H1 (cell line): ENCODE data around the gene ZMYM3. TPM values are rescaled to one million over a fixed set of nuclear protein-coding genes. Genes with fewer than 3 reads are reported as not detected.

Source experiments
- CTCF ChIA-PET: fragments of 300-600 bp; sonication (Branson Sonifier 250); formaldehyde crosslinking; loops from one replicate; lab custom pipeline; 2021; ENCODE audit not compliant: partially characterized antibody; lab: Charles Lee
- POLR2A ChIA-PET: fragments of 300-600 bp; sonication (Branson Sonifier 250); formaldehyde crosslinking; loops from one replicate; lab custom pipeline; 2021; ENCODE audit warnings: inconsistent platforms; ENCODE audit not compliant: partially characterized antibody; lab: Charles Lee
- DNase-seq, 2 experiments: peaks; one replicate each; pipeline versions ENCODE4 v3.0.0 to v3.0.0-alpha.2; 2010 to 2022; ENCODE audit warnings: low spot score in 2 of 2, low read depth in 1 of 2, mixed read lengths in 1 of 2
- FAIRE-seq: peaks from 2 replicates; lab custom pipeline; 2011; peaks lifted over from hg19 to GRCh38; lab: Jason Lieb, UNC
- H2AFZ ChIP-seq: 2 replicates; pipeline ENCODE4 v1.8.1; 2012; ENCODE audit warnings: low read length, inconsistent platforms
- H2AK5ac ChIP-seq: 2 replicates; pipeline ENCODE4 v1.6.1; 2013; ENCODE audit warnings: low read depth, low read length
- H2BK120ac ChIP-seq: replicated peaks from 2 replicates; pipeline ENCODE3; 2013; ENCODE audit warnings: low read depth, low read length, inconsistent platforms
- H2BK12ac ChIP-seq: 2 replicates; pipeline ENCODE4 v1.6.1; 2013; ENCODE audit warnings: low read depth, low read length
- H2BK15ac ChIP-seq: 2 replicates; pipeline ENCODE4 v1.6.1; 2013; ENCODE audit warnings: low read length
- H2BK20ac ChIP-seq: 2 replicates; pipeline ENCODE4 v1.6.1; 2013; ENCODE audit warnings: low read length
- H2BK5ac ChIP-seq: 2 replicates; pipeline ENCODE4 v1.6.1; 2013; ENCODE audit warnings: low read depth, low read length
- H3K14ac ChIP-seq: 2 replicates; pipeline ENCODE4 v1.6.1; 2013; ENCODE audit warnings: inconsistent platforms; ENCODE audit not compliant: insufficient read length
- H3K18ac ChIP-seq: 2 replicates; pipeline ENCODE4 v1.6.1; 2013; ENCODE audit warnings: low read length; ENCODE audit errors: extremely low read depth
- H3K23ac ChIP-seq: 2 replicates; pipeline ENCODE4 v1.6.1; 2013; ENCODE audit warnings: inconsistent platforms; ENCODE audit not compliant: insufficient read length
- H3K23me2 ChIP-seq: 2 replicates; pipeline ENCODE4 v1.6.1; 2013; ENCODE audit warnings: low read depth, low read length
- H3K27ac ChIP-seq: 2 replicates; pipeline ENCODE4 v1.6.1; 2011; ENCODE audit warnings: low read depth, low read length, inconsistent platforms
- H3K27me3 ChIP-seq, 4 experiments: replicated peaks in 1 of 4; 1 replicate in 1 of 4; 2 replicates in 3 of 4; pipeline versions ENCODE4 v1.6.1 to v1.8.1; 2011 to 2013; ENCODE audit warnings: low read length in 3 of 4, mild to moderate bottlenecking in 3 of 4, inconsistent platforms in 2 of 4, mixed read lengths in 2 of 4, moderate library complexity in 1 of 4; ENCODE audit not compliant: control insufficient read depth in 3 of 4, insufficient read depth in 3 of 4; ENCODE audit errors: extremely low read depth in 1 of 4
- H3K36me3 ChIP-seq, 4 experiments: 2 replicates each; pipeline versions ENCODE4 v1.6.1 to v1.8.1; 2011 to 2013; ENCODE audit warnings: mild to moderate bottlenecking in 4 of 4, low read length in 3 of 4, moderate library complexity in 2 of 4, control low read depth in 1 of 4, inconsistent platforms in 1 of 4; ENCODE audit not compliant: insufficient read depth in 4 of 4, control insufficient read depth in 2 of 4
- H3K4ac ChIP-seq: replicated peaks from 2 replicates; pipeline ENCODE3; 2013; ENCODE audit warnings: low read length, low read depth, mixed read lengths, inconsistent platforms; ENCODE audit not compliant: insufficient read length
- H3K4me1 ChIP-seq, 4 experiments: replicated peaks in 1 of 4; 1 replicate in 1 of 4; 2 replicates in 3 of 4; pipeline versions ENCODE4 v1.6.1 to v1.8.1; 2011 to 2013; ENCODE audit warnings: low read length in 3 of 4, inconsistent platforms in 2 of 4, mixed read lengths in 1 of 4; ENCODE audit not compliant: insufficient read depth in 4 of 4, control insufficient read depth in 3 of 4
- H3K4me2 ChIP-seq, 2 experiments: 2 replicates each; pipeline versions ENCODE4 v1.6.1 to v1.8.1; 2011 to 2013; ENCODE audit warnings: low read depth in 2 of 2, low read length in 2 of 2, control low read depth in 1 of 2, inconsistent platforms in 1 of 2, mild to moderate bottlenecking in 1 of 2; ENCODE audit not compliant: insufficient read depth in 1 of 2
- H3K4me3 ChIP-seq, 4 experiments: fragments of 200-600, 300-600 bp in 1 of 4; sonication (generic), shearing (Covaris generic), sonication (Bioruptor Twin) in 1 of 4; 2 replicates each; pipeline versions ENCODE4 v1.5.1 to v1.8.1; 2011 to 2016; ENCODE audit warnings: low read length in 4 of 4, low read depth in 3 of 4, control low read depth in 2 of 4, inconsistent platforms in 2 of 4, mild to moderate bottlenecking in 2 of 4, mixed read lengths in 1 of 4, moderate library complexity in 1 of 4; ENCODE audit not compliant: insufficient read depth in 2 of 4; ENCODE audit errors: extremely low read depth in 1 of 4
- H3K56ac ChIP-seq: replicated peaks from 2 replicates; pipeline ENCODE3; 2013; ENCODE audit warnings: low read depth, mild to moderate bottlenecking, mixed read lengths, low read length, inconsistent platforms; ENCODE audit not compliant: insufficient read length
- H3K79me1 ChIP-seq: 2 replicates; pipeline ENCODE4 v1.6.1; 2013; ENCODE audit warnings: low read depth, low read length, control low read depth
- H3K79me2 ChIP-seq, 2 experiments: 2 replicates each; pipeline versions ENCODE4 v1.6.1 to v1.8.1; 2012 to 2013; ENCODE audit warnings: low read length in 2 of 2, mild to moderate bottlenecking in 2 of 2, inconsistent platforms in 1 of 2; ENCODE audit not compliant: insufficient read depth in 2 of 2, control insufficient read depth in 1 of 2
- H3K9ac ChIP-seq, 4 experiments: replicated peaks in 1 of 4; 1 replicate in 1 of 4; 2 replicates in 3 of 4; pipeline versions ENCODE4 v1.6.1 to v1.8.1; 2011 to 2013; ENCODE audit warnings: low read depth in 3 of 4, low read length in 3 of 4, control low read depth in 2 of 4, mild to moderate bottlenecking in 2 of 4, moderate library complexity in 2 of 4, inconsistent platforms in 1 of 4; ENCODE audit errors: extremely low read depth in 1 of 4
- H3K9me3 ChIP-seq, 2 experiments: 2 replicates each; pipeline versions ENCODE4 v1.6.1 to v1.8.1; 2012 to 2013; ENCODE audit warnings: mild to moderate bottlenecking in 2 of 2, moderate library complexity in 2 of 2, control low read depth in 1 of 2, inconsistent platforms in 1 of 2, low read depth in 1 of 2, low read length in 1 of 2, mixed read lengths in 1 of 2; ENCODE audit not compliant: insufficient read depth in 2 of 2
- H4K20me1 ChIP-seq, 2 experiments: replicated peaks in 1 of 2; 2 replicates each; pipeline versions ENCODE3 to v1.8.1; 2011 to 2013; ENCODE audit warnings: inconsistent platforms in 2 of 2, low read length in 2 of 2, mild to moderate bottlenecking in 1 of 2; ENCODE audit not compliant: insufficient read depth in 2 of 2, control insufficient read depth in 1 of 2
- H4K5ac ChIP-seq: 2 replicates; pipeline ENCODE4 v1.6.1; 2013; ENCODE audit warnings: low read length, low read depth, mixed read lengths, inconsistent platforms; ENCODE audit not compliant: insufficient read length
- H4K8ac ChIP-seq: 2 replicates; pipeline ENCODE4 v1.8.0; 2013; ENCODE audit warnings: mild to moderate bottlenecking, moderate library complexity, low read length, inconsistent platforms; ENCODE audit not compliant: insufficient read depth; ENCODE audit errors: extremely low read depth
- H4K91ac ChIP-seq: replicated peaks from 2 replicates; pipeline ENCODE3; 2013; ENCODE audit warnings: low read length, mixed read lengths, inconsistent platforms; ENCODE audit not compliant: insufficient read length
- CBX8 ChIP-seq: fragments of 300-800, 300-1000 bp; sonication (generic); IDR thresholded peaks from 2 replicates; pipeline ENCODE4 v1.7.1; 2016; ENCODE audit warnings: low read depth, low read length, borderline replicate concordance
- CTBP2 ChIP-seq: IDR thresholded peaks from 2 replicates; pipeline ENCODE4 v1.7.0; 2011; ENCODE audit warnings: borderline replicate concordance, mild to moderate bottlenecking, moderate library complexity, mixed read lengths, low read length; ENCODE audit not compliant: insufficient read depth, insufficient read length
- EP300 ChIP-seq, 2 experiments: IDR thresholded peaks; 1 replicate in 1 of 2; 2 replicates in 1 of 2; pipeline ENCODE4 v1.6.1; 2011 to 2012; ENCODE audit warnings: low read depth in 2 of 2, low read length in 2 of 2, mild to moderate bottlenecking in 2 of 2, borderline replicate concordance in 1 of 2, inconsistent platforms in 1 of 2, moderate library complexity in 1 of 2
- JUND ChIP-seq: IDR thresholded peaks from 2 replicates; pipeline ENCODE4 v1.6.1; 2011; ENCODE audit warnings: mild to moderate bottlenecking, improper control_type of control experiment, low read length
- MAFK ChIP-seq: IDR thresholded peaks from 2 replicates; pipeline ENCODE4 v1.6.1; 2012; ENCODE audit warnings: low read depth, mild to moderate bottlenecking, improper control_type of control experiment, low read length
- NANOG ChIP-seq: IDR thresholded peaks from 2 replicates; pipeline ENCODE4 v1.6.1; 2011; ENCODE audit warnings: low read length, low read depth, mild to moderate bottlenecking, inconsistent platforms; ENCODE audit not compliant: insufficient read depth, poor library complexity, severe bottlenecking
- PHF8 ChIP-seq: fragments of 200-600 bp; sonication (generic); conservative IDR thresholded peaks from 2 replicates; pipeline ENCODE4 v1.7.1; 2012; ENCODE audit warnings: low read depth, mild to moderate bottlenecking, inconsistent platforms, low read length, moderate library complexity
- POLR2A ChIP-seq, 2 experiments: IDR thresholded peaks; 1 replicate in 1 of 2; 2 replicates in 1 of 2; pipeline ENCODE4 v1.6.1; 2011; ENCODE audit warnings: low read depth in 2 of 2, low read length in 2 of 2, mild to moderate bottlenecking in 2 of 2; ENCODE audit errors: control extremely low read depth in 1 of 2
- SAP30 ChIP-seq: fragments of 300-600 bp; sonication (generic); IDR thresholded peaks from 2 replicates; pipeline ENCODE4 v1.7.1; 2012; ENCODE audit warnings: low read length, moderate library complexity, mild to moderate bottlenecking, inconsistent platforms; ENCODE audit not compliant: insufficient read depth, insufficient replicate concordance
- SIX5 ChIP-seq: IDR thresholded peaks from 2 replicates; pipeline ENCODE4 v1.6.1; 2011; ENCODE audit warnings: mild to moderate bottlenecking, low read depth, low read length
- SRF ChIP-seq: IDR thresholded peaks from 2 replicates; pipeline ENCODE4 v1.6.1; 2011; ENCODE audit warnings: mild to moderate bottlenecking, low read depth, low read length, moderate library complexity
- TAF7 ChIP-seq: optimal IDR thresholded peaks from 2 replicates; pipeline ENCODE3; 2011; ENCODE audit warnings: low read depth, mild to moderate bottlenecking, inconsistent platforms, low read length, moderate library complexity, borderline replicate concordance
- TBP ChIP-seq: IDR thresholded peaks from 2 replicates; pipeline ENCODE4 v1.6.1; 2011; ENCODE audit warnings: low read depth, low read length, improper control_type of control experiment
- TCF12 ChIP-seq: IDR thresholded peaks from 2 replicates; pipeline ENCODE4 v1.6.1; 2011; ENCODE audit warnings: low read depth, mild to moderate bottlenecking, low read length
- YY1 ChIP-seq: IDR thresholded peaks from 2 replicates; pipeline ENCODE4 v1.6.1; 2011; ENCODE audit warnings: low read depth, mild to moderate bottlenecking, low read length
- WGBS, 2 experiments: shearing (Covaris generic) in 1 of 2; methylation state at CpG; one replicate each; pipeline versions ENCODE4 v1.1.6 to v1.1.7; 2013 to 2015; ENCODE audit warnings: low lambda C conversion rate in 2 of 2, mixed read lengths in 2 of 2, inconsistent platforms in 1 of 2, low coverage in 1 of 2, missing lambda C conversion rate in 1 of 2; ENCODE audit not compliant: insufficient replicate concordance in 2 of 2, insufficient coverage in 1 of 2, insufficient read length in 1 of 2; ENCODE audit errors: extremely low coverage in 1 of 2, missing lambda C conversion rate in 1 of 2; 5-methylcytosine and 5-hydroxymethylcytosine counted together
- polyA plus RNA-seq, 7 experiments: library from polyadenylated mRNA; depleted of rRNA in 3 of 7; stranded (reverse) in 5 of 7; unstranded in 2 of 7; fragments of >200 nt in 5 of 7; fragments of 200-250 nt in 2 of 7; gene quantifications; 1 replicate in 5 of 7; 2 replicates in 1 of 7; 4 replicates in 1 of 7; pipeline versions ENCODE4 v1.2.1 to v1.2.3, GENCODE V29; 2011 to 2013; ENCODE audit warnings: missing spikeins in 2 of 7, mixed read lengths in 2 of 7
- total RNA-seq: library from RNA; stranded (reverse); fragmentation: NEBNext Ultra II Directional; extraction: Animal tissue kit (Norgen Biotek cat#: 25700); gene quantifications from 2 replicates; pipeline ENCODE4 v1.2.1, GENCODE V29; 2021

Gene ZMYM3
- total and polyA plus RNA-seq, 2 of the 8 experiments (the other 6 are each of a cell fraction or from before 2014, with no cell fraction given), result 56.7 to 82.0 TPM

GRCh38 chrX:71298119-71298518, 44.2 kb upstream of the ZMYM3 start:
- H3K9me3 ChIP-seq, result no peaks in the 10 kb centered on the region
- TF ChIP-seq CBX8 (no peak), YY1 (no peak), EP300 (IDR thresholded peaks at IDR 0.05; ENCODE audit: borderline replicate concordance in 1 of 2, low read depth in 2 of 2, low read length in 2 of 2) (no peak), TAF7 (no peak), TCF12 (no peak), PHF8 (no peak), POLR2A (IDR thresholded peaks at IDR 0.05; ENCODE audit: control extremely low read depth in 1 of 2, low read depth in 2 of 2, low read length in 2 of 2) (no peak), JUND (no peak), NANOG (no peak), SRF (no peak), MAFK (no peak), TBP (no peak), SAP30 (no peak), CTBP2 (no peak), SIX5 (no peak)

More at GRCh38 chrX:71298119-71298518, 44.2 kb upstream of the ZMYM3 start:
- H3K56ac ChIP-seq, result no peak overlapping the region
- no peak overlapping the region for H2AFZ ChIP-seq
- H3K27ac ChIP-seq, result no peak overlapping the region
- H3K36me3 ChIP-seq, result peaks cover 24 to 78% (median 58%) of the 10 kb centered on the region in 4 experiments
- H3K9ac ChIP-seq, result no peak overlapping the region
- H3K23me2 ChIP-seq, result no peaks in the 10 kb centered on the region
- H3K18ac ChIP-seq, result no peak overlapping the region
- no peak overlapping the region for H3K23ac ChIP-seq
- H3K4me1 ChIP-seq, result no peaks in the 10 kb centered on the region
- no peak overlapping the region for H4K5ac ChIP-seq
- H2BK20ac ChIP-seq, result no peak overlapping the region
- H2BK12ac ChIP-seq, result no peak overlapping the region
- no peak for FAIRE-seq
- H2AK5ac ChIP-seq, result no peak overlapping the region
- H3K4me3 ChIP-seq, result no peak overlapping the region
- H3K79me2 ChIP-seq, result no peaks in the 10 kb centered on the region
- H2BK15ac ChIP-seq, result no peak overlapping the region
- 88% methylated on average over 3 of the region's 3 CpGs; no CpG with 5 or more reads in 1 of the 2 experiments for WGBS, 2 experiments
- no peak overlapping the region for H4K8ac ChIP-seq
- H3K4me2 ChIP-seq, result no peak overlapping the region
- H3K79me1 ChIP-seq, result no peaks in the 10 kb centered on the region
- no peak overlapping the region for H3K4ac ChIP-seq
- no peak overlapping the region for H2BK120ac ChIP-seq
- peaks cover 5 to 10% of the 10 kb centered on the region in 2 experiments for H4K20me1 ChIP-seq
- DNase-seq, result no peak
- CTCF ChIA-PET, result no interaction called here
- no peak overlapping the region for H2BK5ac ChIP-seq
- H4K91ac ChIP-seq, result no peak overlapping the region
- no peaks in the 10 kb centered on the region for H3K27me3 ChIP-seq
- POLR2A ChIA-PET, result interaction anchor here (0.6 to 18.0 kb wide), 5 partner anchors 8 to 192 kb away, joined by 3 to 215 read pairs (median 4); partner anchors contain the start of gene NONO
- H3K14ac ChIP-seq, result no peak overlapping the region
